ENCODE measurements around the gene L2HGDH.
A peak's percentile ranks its signal among the peaks of the same experiment; 100 is the strongest.

Gene L2HGDH

GRCh38 chr14:50350975-50351374 lies 38.9 kb upstream of the L2HGDH start:
- peaks cover 23% of the 10 kb centered on the region for H3K4me1 ChIP-seq (ENCODE audit: control insufficient read depth, insufficient read depth, low read length)
- H3K4me3 ChIP-seq (ENCODE audit: low read length), result no peak overlapping the region
- DNase-seq (ENCODE audit: low read depth), result peak; percentile 4
- no peaks in the 10 kb centered on the region for H3K9me3 ChIP-seq (ENCODE audit: control insufficient read depth, low read length)
- no peaks in the 10 kb centered on the region for H3K36me3 ChIP-seq (ENCODE audit: control insufficient read depth, insufficient read depth, low read length, severe bottlenecking)
- H3K9ac ChIP-seq (ENCODE audit: low read length), result no peak overlapping the region
- no peaks in the 10 kb centered on the region for H3K27me3 ChIP-seq (replicated peaks; ENCODE audit: control insufficient read depth, insufficient read depth, low read length)

DNA sequence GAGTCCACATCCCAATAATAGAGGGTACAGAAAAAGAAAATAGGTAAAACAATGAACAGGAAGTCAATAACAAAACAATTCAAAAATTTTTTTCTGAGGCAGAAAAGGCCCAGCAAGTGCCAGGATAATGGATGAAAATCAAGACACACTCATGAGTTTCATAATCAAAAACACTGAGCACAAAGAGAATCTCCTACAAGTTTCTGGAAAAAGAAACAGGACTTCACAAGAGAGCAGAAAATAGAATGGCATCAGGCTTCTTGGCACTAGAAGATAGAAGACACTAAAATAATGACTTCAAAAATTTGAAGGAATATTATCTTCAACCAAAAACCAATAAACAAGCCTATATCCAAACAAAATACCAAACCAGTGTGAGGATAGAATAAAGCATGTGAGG lies 36.9 kb upstream of the L2HGDH start:
- no peak overlapping the region for H3K9ac ChIP-seq (ENCODE audit: low read length)
- H3K4me3 ChIP-seq (ENCODE audit: low read length), result no peak overlapping the region
- peaks cover 36% of the 10 kb centered on the region for H3K4me1 ChIP-seq (ENCODE audit: control insufficient read depth, insufficient read depth, low read length)
- DNase-seq (ENCODE audit: low read depth), result no peak
- no peaks in the 10 kb centered on the region for H3K9me3 ChIP-seq (ENCODE audit: control insufficient read depth, low read length)
- no peaks in the 10 kb centered on the region for H3K27me3 ChIP-seq (replicated peaks; ENCODE audit: control insufficient read depth, insufficient read depth, low read length)
- H3K36me3 ChIP-seq (ENCODE audit: control insufficient read depth, insufficient read depth, low read length, severe bottlenecking), result no peaks in the 10 kb centered on the region

GRCh38 chr14:50347521-50347920 lies 35.5 kb upstream of the L2HGDH start:
- peak; percentile 50 for DNase-seq (ENCODE audit: low read depth)
- H3K9ac ChIP-seq (ENCODE audit: low read length), result no peak overlapping the region
- no peaks in the 10 kb centered on the region for H3K27me3 ChIP-seq (replicated peaks; ENCODE audit: control insufficient read depth, insufficient read depth, low read length)
- no peaks in the 10 kb centered on the region for H3K36me3 ChIP-seq (ENCODE audit: control insufficient read depth, insufficient read depth, low read length, severe bottlenecking)
- no peak overlapping the region for H3K4me3 ChIP-seq (ENCODE audit: low read length)
- H3K9me3 ChIP-seq (ENCODE audit: control insufficient read depth, low read length), result no peaks in the 10 kb centered on the region
- peaks cover 46% of the 10 kb centered on the region for H3K4me1 ChIP-seq (ENCODE audit: control insufficient read depth, insufficient read depth, low read length)

DNA sequence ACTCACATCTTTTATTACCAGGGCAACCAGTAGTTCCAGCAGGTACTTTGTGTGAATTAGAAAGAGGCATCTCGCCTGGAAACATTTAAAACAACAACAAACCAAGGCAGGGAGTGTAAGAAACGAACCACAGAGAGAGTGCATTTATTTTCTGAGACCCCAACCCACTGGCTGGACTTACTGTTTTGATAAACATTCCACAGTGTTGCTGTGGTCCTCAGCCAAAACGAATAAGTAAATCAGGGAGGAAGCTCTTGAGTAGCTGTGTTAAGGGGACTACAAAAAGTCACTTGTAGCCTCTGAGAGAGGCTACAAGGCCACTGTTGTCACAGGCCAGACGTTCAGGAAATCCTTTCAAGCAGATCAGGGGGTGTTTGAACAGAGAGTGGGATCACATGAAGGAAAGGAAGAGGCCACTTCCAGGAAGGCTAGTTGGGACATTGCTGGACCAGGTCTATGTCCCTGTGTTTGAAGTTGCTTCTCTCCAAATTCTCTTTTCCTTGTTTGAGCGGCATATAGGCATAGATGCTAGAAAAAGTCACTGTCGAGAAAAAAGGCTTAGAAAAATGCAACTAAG lies 33.9 kb upstream of the L2HGDH start:
- H3K9ac ChIP-seq (ENCODE audit: low read length), result no peak overlapping the region
- H3K4me1 ChIP-seq (ENCODE audit: control insufficient read depth, insufficient read depth, low read length), result peaks cover 52% of the 10 kb centered on the region
- H3K36me3 ChIP-seq (ENCODE audit: control insufficient read depth, insufficient read depth, low read length, severe bottlenecking), result no peaks in the 10 kb centered on the region
- H3K4me3 ChIP-seq (ENCODE audit: low read length), result no peak overlapping the region
- no peaks in the 10 kb centered on the region for H3K9me3 ChIP-seq (ENCODE audit: control insufficient read depth, low read length)
- no peaks in the 10 kb centered on the region for H3K27me3 ChIP-seq (replicated peaks; ENCODE audit: control insufficient read depth, insufficient read depth, low read length)
- no peak for DNase-seq (ENCODE audit: low read depth)

GRCh38 chr14:50344876-50345563 lies 33.0 kb upstream of the L2HGDH start:
- peak; percentile 45 for DNase-seq (ENCODE audit: low read depth)
- H3K4me3 ChIP-seq (ENCODE audit: low read length), result no peak overlapping the region
- H3K4me1 ChIP-seq (ENCODE audit: control insufficient read depth, insufficient read depth, low read length), result peaks cover 52% of the 10 kb centered on the region
- no peaks in the 10 kb centered on the region for H3K27me3 ChIP-seq (replicated peaks; ENCODE audit: control insufficient read depth, insufficient read depth, low read length)
- no peaks in the 10 kb centered on the region for H3K36me3 ChIP-seq (ENCODE audit: control insufficient read depth, insufficient read depth, low read length, severe bottlenecking)
- H3K9me3 ChIP-seq (ENCODE audit: control insufficient read depth, low read length), result no peaks in the 10 kb centered on the region
- no peak overlapping the region for H3K9ac ChIP-seq (ENCODE audit: low read length)

DNA sequence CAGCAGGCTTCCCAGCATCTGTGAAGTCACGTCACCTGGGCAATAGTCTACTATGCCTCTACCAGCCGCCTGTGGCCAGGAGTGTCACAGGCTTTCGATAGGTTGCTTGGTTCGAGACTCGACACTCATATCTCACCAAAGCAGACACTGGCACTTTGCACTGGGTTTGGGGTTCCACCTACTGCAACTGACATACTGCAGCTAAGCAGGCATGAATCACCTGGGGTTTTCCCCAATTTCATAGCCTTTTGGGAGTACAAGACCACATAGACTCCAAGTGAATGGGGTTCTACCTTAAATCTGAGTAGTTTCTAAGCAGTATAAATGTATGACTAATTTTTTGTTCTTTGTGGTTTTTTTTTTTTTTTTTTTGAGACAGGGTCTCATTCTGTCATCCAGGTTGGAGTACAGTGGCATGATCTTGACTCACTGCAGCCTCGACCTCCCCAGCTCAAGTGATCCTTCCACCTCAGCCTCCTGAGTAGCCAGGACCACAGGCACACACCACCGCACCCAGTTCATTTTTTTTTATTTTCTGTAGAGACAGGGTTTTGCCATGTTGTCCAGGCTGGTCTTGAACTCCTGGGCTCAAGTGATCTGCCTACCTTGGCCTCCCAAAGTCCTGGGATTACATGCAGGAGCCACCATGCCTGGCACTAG lies 32.2 kb upstream of the L2HGDH start:
- H3K4me3 ChIP-seq (ENCODE audit: low read length), result no peak overlapping the region
- H3K36me3 ChIP-seq (ENCODE audit: control insufficient read depth, insufficient read depth, low read length, severe bottlenecking), result no peaks in the 10 kb centered on the region
- peaks cover 51% of the 10 kb centered on the region for H3K4me1 ChIP-seq (ENCODE audit: control insufficient read depth, insufficient read depth, low read length)
- no peak for DNase-seq (ENCODE audit: low read depth)
- H3K9me3 ChIP-seq (ENCODE audit: control insufficient read depth, low read length), result no peaks in the 10 kb centered on the region
- no peaks in the 10 kb centered on the region for H3K27me3 ChIP-seq (replicated peaks; ENCODE audit: control insufficient read depth, insufficient read depth, low read length)
- no peak overlapping the region for H3K9ac ChIP-seq (ENCODE audit: low read length)

DNA sequence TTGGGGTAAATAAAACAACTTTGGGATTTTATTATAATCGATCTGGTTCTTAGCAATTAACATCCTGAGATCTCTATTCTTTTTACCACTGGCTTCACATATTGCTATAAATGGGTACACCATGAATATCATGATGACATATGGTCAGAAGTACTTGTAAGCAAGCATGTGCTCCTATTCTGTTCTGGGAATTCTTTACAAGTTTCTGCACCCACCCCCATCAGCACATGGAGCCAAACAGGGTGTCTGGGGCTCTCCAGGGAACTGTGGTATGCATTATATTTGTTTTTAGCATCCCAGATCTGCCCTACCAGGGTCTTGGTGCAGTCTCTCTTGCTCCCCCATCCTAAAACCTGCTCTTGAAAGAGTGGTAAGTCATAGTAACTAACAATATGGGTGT lies 31.4 kb upstream of the L2HGDH start:
- Histone ChIP-seq H3K4me3 (ENCODE audit: low read length) (no peak overlapping the region), H3K4me1 (ENCODE audit: control insufficient read depth, insufficient read depth, low read length) (peaks cover 45% of the 10 kb centered on the region), H3K9ac (ENCODE audit: low read length) (peak overlapping the region; percentile 73), H3K27me3 (replicated peaks; ENCODE audit: control insufficient read depth, insufficient read depth, low read length) (no peaks in the 10 kb centered on the region), H3K9me3 (ENCODE audit: control insufficient read depth, low read length) (no peaks in the 10 kb centered on the region), H3K36me3 (ENCODE audit: control insufficient read depth, insufficient read depth, low read length, severe bottlenecking) (no peaks in the 10 kb centered on the region)
- no peak for DNase-seq (ENCODE audit: low read depth)

DNA sequence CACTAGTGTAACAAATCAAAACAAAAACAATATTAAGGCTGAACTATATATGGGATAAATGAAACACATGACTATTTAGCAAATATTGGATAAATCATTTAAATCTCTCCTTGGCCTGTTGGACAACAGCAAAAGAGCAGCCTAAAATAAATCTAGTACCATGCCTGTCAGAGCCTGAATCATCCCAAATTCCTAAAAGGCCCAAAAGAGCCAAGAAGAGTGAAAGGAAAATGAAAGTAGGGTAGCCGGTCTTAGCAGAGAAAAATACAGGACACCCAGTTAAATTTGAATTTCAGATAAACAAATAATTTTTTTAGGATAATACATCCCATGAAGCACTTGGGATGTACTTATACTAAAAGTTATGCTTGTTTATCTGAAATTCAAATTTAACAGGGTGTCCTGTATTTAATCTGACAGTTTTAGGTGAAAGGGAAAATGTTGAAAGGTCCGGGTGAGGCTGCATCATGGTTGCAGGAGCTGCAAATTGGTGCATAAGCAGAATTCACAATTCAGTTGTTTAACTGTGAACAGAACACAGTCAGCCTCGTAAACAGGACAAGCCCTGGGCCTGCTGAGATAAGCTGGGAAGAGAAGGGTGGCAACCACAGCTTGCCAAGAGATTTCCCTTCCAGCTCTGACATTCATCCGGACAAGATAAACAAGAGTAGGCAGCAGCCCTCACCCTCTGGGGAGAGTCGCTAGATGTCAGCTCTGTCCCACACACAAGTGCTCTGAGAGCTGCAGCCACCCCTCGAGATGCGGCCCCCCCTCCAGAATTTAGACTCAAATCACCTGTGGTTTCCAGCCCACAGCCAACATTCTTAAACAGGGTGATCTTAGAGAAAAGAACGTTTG lies 30.4 kb upstream of the L2HGDH start:
- Histone ChIP-seq H3K27me3 (replicated peaks; ENCODE audit: control insufficient read depth, insufficient read depth, low read length) (no peaks in the 10 kb centered on the region), H3K4me1 (ENCODE audit: control insufficient read depth, insufficient read depth, low read length) (peaks cover 39% of the 10 kb centered on the region), H3K9ac (ENCODE audit: low read length) (peak overlapping the region; percentile 73), H3K4me3 (ENCODE audit: low read length) (peak overlapping the region; percentile 73), H3K9me3 (ENCODE audit: control insufficient read depth, low read length) (no peaks in the 10 kb centered on the region), H3K36me3 (ENCODE audit: control insufficient read depth, insufficient read depth, low read length, severe bottlenecking) (no peaks in the 10 kb centered on the region)
- DNase-seq (ENCODE audit: low read depth), result peak; percentile 64

- DNase-seq (ENCODE audit: low read depth), result no peak
- Histone ChIP-seq H3K27me3 (replicated peaks; ENCODE audit: control insufficient read depth, insufficient read depth, low read length) (no peaks in the 10 kb centered on the region), H3K9me3 (ENCODE audit: control insufficient read depth, low read length) (no peaks in the 10 kb centered on the region), H3K4me1 (ENCODE audit: control insufficient read depth, insufficient read depth, low read length) (peaks cover 38% of the 10 kb centered on the region), H3K9ac (ENCODE audit: low read length) (no peak overlapping the region), H3K36me3 (ENCODE audit: control insufficient read depth, insufficient read depth, low read length, severe bottlenecking) (no peaks in the 10 kb centered on the region), H3K4me3 (ENCODE audit: low read length) (no peak overlapping the region)
Measured at GRCh38 chr14:50340963-50341362, 28.9 kb upstream of the L2HGDH start.

DNA sequence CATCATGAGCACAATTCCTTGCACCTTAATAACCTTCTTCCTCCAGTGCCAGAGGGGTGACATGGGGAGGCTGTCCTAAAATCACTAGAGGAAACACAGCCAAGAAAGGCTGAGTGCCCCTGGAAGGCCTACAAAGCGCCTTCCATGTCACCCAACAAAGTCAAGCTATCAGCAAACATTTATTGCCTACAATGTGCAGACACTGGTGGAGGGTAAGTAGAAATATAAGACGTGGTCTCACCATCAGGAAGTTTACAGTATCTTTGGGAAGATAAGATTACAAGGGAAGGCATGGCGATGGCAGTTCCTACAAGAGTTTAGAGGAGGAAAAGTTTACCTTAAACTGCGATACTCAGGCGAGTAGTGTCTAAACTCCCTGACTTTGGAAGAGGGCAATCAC lies 28.0 kb upstream of the L2HGDH start:
- Histone ChIP-seq H3K36me3 (ENCODE audit: control insufficient read depth, insufficient read depth, low read length, severe bottlenecking) (no peaks in the 10 kb centered on the region), H3K9ac (ENCODE audit: low read length) (no peak overlapping the region), H3K4me3 (ENCODE audit: low read length) (no peak overlapping the region)

GRCh38 chr14:50339178-50339804 lies 27.3 kb upstream of the L2HGDH start:
- peaks cover 44% of the 10 kb centered on the region for H3K4me1 ChIP-seq (ENCODE audit: control insufficient read depth, insufficient read depth, low read length)
- no peaks in the 10 kb centered on the region for H3K9me3 ChIP-seq (ENCODE audit: control insufficient read depth, low read length)
- no peak overlapping the region for H3K4me3 ChIP-seq (ENCODE audit: low read length)
- H3K27me3 ChIP-seq (replicated peaks; ENCODE audit: control insufficient read depth, insufficient read depth, low read length), result no peaks in the 10 kb centered on the region
- H3K9ac ChIP-seq (ENCODE audit: low read length), result no peak overlapping the region
- no peak for DNase-seq (ENCODE audit: low read depth)
- H3K36me3 ChIP-seq (ENCODE audit: control insufficient read depth, insufficient read depth, low read length, severe bottlenecking), result no peaks in the 10 kb centered on the region

More for the DNA sequence above, 28.0 kb upstream of the L2HGDH start:
- H3K9me3 ChIP-seq (ENCODE audit: control insufficient read depth, low read length), result no peaks in the 10 kb centered on the region
- peaks cover 44% of the 10 kb centered on the region for H3K4me1 ChIP-seq (ENCODE audit: control insufficient read depth, insufficient read depth, low read length)
- no peak for DNase-seq (ENCODE audit: low read depth)
- H3K27me3 ChIP-seq (replicated peaks; ENCODE audit: control insufficient read depth, insufficient read depth, low read length), result no peaks in the 10 kb centered on the region

All from adipocyte (in vitro differentiated cells).